HG03045 (cell line): Measurements from ENCODE around the gene TRIM31.

Source experiments
- ATAC-seq: cut with Tn5 transposase; IDR thresholded peaks from one replicate; pipeline ENCODE4 v1.9.1; 2021; ENCODE audit warnings: mild to moderate bottlenecking, moderate library complexity; ENCODE audit not compliant: unreplicated experiment

TRIM31 gene

GRCh38 chr6:30055513-30055912, 57.4 kb downstream of the TRIM31 start:
- ATAC-seq, result no peak

GRCh38 chr6:30053682-30054081, 59.2 kb downstream of the TRIM31 start:
- ATAC-seq, result no peak
